ENCODE results near the gene RFX3.

Gene RFX3

GRCh38 chr9:3215658-3216057, 310.1 kb downstream of the RFX3 start:
- DNase-seq (ENCODE audit: low read depth in 3 of 3), result no peak

GRCh38 chr9:3214741-3215140, 311.1 kb downstream of the RFX3 start:
- DNase-seq (ENCODE audit: low read depth in 3 of 3), result no peak

GRCh38 chr9:3205421-3206095, 320.2 kb downstream of the RFX3 start:
- no peak for DNase-seq (ENCODE audit: low read depth in 3 of 3)

- no peak for DNase-seq (ENCODE audit: low read depth in 3 of 3)
Measured at GRCh38 chr9:3200331-3200774, 325.4 kb downstream of the RFX3 start.

- DNase-seq (ENCODE audit: low read depth in 3 of 3), result no peak
Measured at GRCh38 chr9:3193791-3194190, 332.0 kb downstream of the RFX3 start.

GRCh38 chr9:3191715-3192114, 334.1 kb downstream of the RFX3 start:
- DNase-seq (ENCODE audit: low read depth in 3 of 3), result no peak

- DNase-seq (ENCODE audit: low read depth in 3 of 3), result no peak
Measured at GRCh38 chr9:3189113-3189861, 336.5 kb downstream of the RFX3 start.

GRCh38 chr9:3186751-3187150, 339.1 kb downstream of the RFX3 start:
- DNase-seq (ENCODE audit: low read depth in 3 of 3), result no peak

GRCh38 chr9:3181049-3181953, 344.5 kb downstream of the RFX3 start:
- peak; percentile 1 to 52 (median 1) for DNase-seq (ENCODE audit: low read depth in 3 of 3)

- DNase-seq (ENCODE audit: low read depth in 3 of 3), result no peak
Measured at GRCh38 chr9:3180696-3181048, 345.1 kb downstream of the RFX3 start.

- no peak for DNase-seq (ENCODE audit: low read depth in 3 of 3)
Measured at GRCh38 chr9:3179711-3180110, 346.1 kb downstream of the RFX3 start.

GRCh38 chr9:3177936-3178335, 347.9 kb downstream of the RFX3 start:
- DNase-seq (ENCODE audit: low read depth in 3 of 3), result no peak

GRCh38 chr9:3177146-3177761, 348.5 kb downstream of the RFX3 start:
- DNase-seq (ENCODE audit: low read depth in 3 of 3), result no peak

GRCh38 chr9:3173374-3173773, 352.4 kb downstream of the RFX3 start:
- DNase-seq (ENCODE audit: low read depth in 3 of 3), result no peak

- DNase-seq (ENCODE audit: low read depth in 3 of 3), result no peak
Measured at GRCh38 chr9:3170819-3171218, 355.0 kb downstream of the RFX3 start.

Measured in stimulated activated CD4-positive, alpha-beta T cell treated with anti-CD3 and anti-CD28 coated beads, TNF-alpha, amount 100 ng/mL, for 24 hours (primary cell).